H9 (cell line): ENCODE measurements around the gene PTPN7. TPM values are rescaled to one million over a fixed set of nuclear protein-coding genes. Genes with fewer than 3 reads are reported as not detected.
A peak's percentile ranks its signal among the peaks of the same experiment; 100 is the strongest.

Experiments used
- DNase-seq: peaks from one replicate; pipeline ENCODE4 v3.0.0-alpha.2; 2017
- H2AFZ ChIP-seq: one replicate; pipeline ENCODE4 v1.6.1; 2013; ENCODE audit warnings: mild to moderate bottlenecking, low read length, control low read depth, moderate library complexity
- H2AK5ac ChIP-seq: 2 replicates; pipeline ENCODE4 v1.6.1; 2013; ENCODE audit warnings: low read length, control low read depth, mixed read lengths; ENCODE audit not compliant: insufficient read length
- H2BK120ac ChIP-seq: one replicate; pipeline ENCODE4 v1.6.1; 2013; ENCODE audit warnings: low read depth, mild to moderate bottlenecking, low read length, control low read depth, inconsistent platforms; ENCODE audit not compliant: poor library complexity, severe bottlenecking
- H2BK12ac ChIP-seq: 2 replicates; pipeline ENCODE4 v1.6.1; 2013; ENCODE audit warnings: low read length, control low read depth, mixed read lengths, low read depth; ENCODE audit not compliant: insufficient read length
- H2BK15ac ChIP-seq: 2 replicates; pipeline ENCODE4 v1.6.1; 2013; ENCODE audit warnings: low read depth, low read length, control low read depth
- H2BK20ac ChIP-seq: one replicate; pipeline ENCODE4 v1.6.1; 2013; ENCODE audit warnings: low read depth, mild to moderate bottlenecking, low read length, control low read depth, inconsistent platforms; ENCODE audit not compliant: poor library complexity, severe bottlenecking
- H2BK5ac ChIP-seq: 2 replicates; pipeline ENCODE4 v1.6.1; 2013; ENCODE audit warnings: low read length, control low read depth, mixed read lengths; ENCODE audit not compliant: insufficient read length
- H3K14ac ChIP-seq: 2 replicates; pipeline ENCODE4 v1.6.1; 2013; ENCODE audit warnings: low read length, control low read depth; ENCODE audit not compliant: insufficient read depth
- H3K18ac ChIP-seq: 2 replicates; pipeline ENCODE4 v1.6.1; 2013; ENCODE audit warnings: low read depth, mild to moderate bottlenecking, mixed read lengths, low read length, control low read depth; ENCODE audit not compliant: insufficient read length
- H3K23ac ChIP-seq: 2 replicates; pipeline ENCODE4 v1.6.1; 2013; ENCODE audit warnings: low read length, control low read depth, mixed read lengths, low read depth; ENCODE audit not compliant: insufficient read length
- H3K23me2 ChIP-seq: 2 replicates; pipeline ENCODE4 v1.6.1; 2013; ENCODE audit warnings: low read depth, mild to moderate bottlenecking, mixed read lengths, low read length, control low read depth; ENCODE audit not compliant: insufficient read length, poor library complexity, severe bottlenecking
- H3K27ac ChIP-seq: 2 replicates; pipeline ENCODE4 v1.5.1; 2013; ENCODE audit warnings: low read length, control low read depth, mixed read lengths, low read depth; ENCODE audit not compliant: insufficient read length
- H3K27me3 ChIP-seq: 2 replicates; pipeline ENCODE4 v1.6.1; 2013; ENCODE audit warnings: low read length, control low read depth, inconsistent platforms; ENCODE audit not compliant: insufficient read depth
- H3K4ac ChIP-seq: 2 replicates; pipeline ENCODE4 v1.6.1; 2013; ENCODE audit warnings: low read depth, mild to moderate bottlenecking, control low read depth, inconsistent platforms, low read length, moderate library complexity
- H3K4me1 ChIP-seq: 2 replicates; pipeline ENCODE4 v1.6.1; 2013; ENCODE audit warnings: low read length, control low read depth, inconsistent platforms; ENCODE audit not compliant: insufficient read depth
- H3K4me2 ChIP-seq: 2 replicates; pipeline ENCODE4 v1.6.1; 2013; ENCODE audit warnings: low read length, control low read depth, mixed read lengths; ENCODE audit not compliant: insufficient read length, insufficient read depth
- H3K56ac ChIP-seq: 2 replicates; pipeline ENCODE4 v1.6.1; 2013; ENCODE audit warnings: low read depth, mild to moderate bottlenecking, mixed read lengths, low read length, control low read depth; ENCODE audit not compliant: insufficient read length
- H3K79me1 ChIP-seq: 2 replicates; pipeline ENCODE4 v1.6.1; 2013; ENCODE audit warnings: low read depth, mild to moderate bottlenecking, moderate library complexity, low read length, control low read depth, inconsistent platforms; ENCODE audit not compliant: insufficient read depth, poor library complexity, severe bottlenecking
- H3K79me2 ChIP-seq: 2 replicates; pipeline ENCODE4 v1.6.1; 2013; ENCODE audit warnings: low read length, control low read depth, inconsistent platforms; ENCODE audit not compliant: insufficient read depth
- H3K9ac ChIP-seq: 2 replicates; pipeline ENCODE4 v1.6.1; 2013; ENCODE audit warnings: low read length, control low read depth, mixed read lengths; ENCODE audit not compliant: insufficient read length; ENCODE audit errors: extremely low read depth
- H3K9me3 ChIP-seq: one replicate; pipeline ENCODE4 v1.6.1; 2013; ENCODE audit warnings: low read depth, low read length, inconsistent platforms; ENCODE audit not compliant: control insufficient read depth
- H3T11ph ChIP-seq: one replicate; pipeline ENCODE4 v1.6.1; 2013; ENCODE audit warnings: mild to moderate bottlenecking, low read length, control low read depth, inconsistent platforms
- H4K20me1 ChIP-seq: one replicate; pipeline ENCODE4 v1.6.1; 2013; ENCODE audit not compliant: control insufficient read depth, insufficient read length, insufficient read depth
- H4K5ac ChIP-seq: 2 replicates; pipeline ENCODE4 v1.6.1; 2013; ENCODE audit warnings: low read depth, mild to moderate bottlenecking, mixed read lengths, low read length, control low read depth; ENCODE audit not compliant: insufficient read length
- H4K8ac ChIP-seq: replicated peaks from 2 replicates; pipeline ENCODE4 v1.6.1; 2013; ENCODE audit warnings: low read length, control low read depth, mixed read lengths, low read depth; ENCODE audit not compliant: insufficient read length
- H4K91ac ChIP-seq: 2 replicates; pipeline ENCODE4 v1.6.1; 2013; ENCODE audit warnings: low read depth, mild to moderate bottlenecking, moderate library complexity, mixed read lengths, low read length, control low read depth; ENCODE audit not compliant: insufficient read length
- H3K27ac Mint-ChIP-seq, 3 experiments: 2 replicates in 2 of 3; 3 replicates in 1 of 3; pipeline ENCODE4 v1.8.0; 2020 to 2021; ENCODE audit warnings: mixed read lengths in 3 of 3, mild to moderate bottlenecking in 1 of 3, moderate library complexity in 1 of 3
- H3K27me3 Mint-ChIP-seq: 2 replicates; pipeline ENCODE4 v1.8.0; 2021; ENCODE audit warnings: low read depth, mild to moderate bottlenecking, moderate library complexity, mixed read lengths
- H3K36me3 Mint-ChIP-seq, 3 experiments: 2 replicates in 2 of 3; 3 replicates in 1 of 3; pipeline ENCODE4 v1.8.0; 2020 to 2021; ENCODE audit warnings: low read depth in 3 of 3, mixed read lengths in 3 of 3; ENCODE audit not compliant: insufficient read depth in 1 of 3
- H3K4me1 Mint-ChIP-seq, 2 experiments: 2 replicates each; pipeline ENCODE4 v1.8.0; 2020; ENCODE audit warnings: mixed read lengths in 2 of 2
- H3K4me3 Mint-ChIP-seq, 2 experiments: 2 replicates in 1 of 2; 3 replicates in 1 of 2; pipeline ENCODE4 v1.8.0; 2020 to 2021; ENCODE audit warnings: mild to moderate bottlenecking in 2 of 2, mixed read lengths in 2 of 2, moderate library complexity in 1 of 2
- H3K9me3 Mint-ChIP-seq, 2 experiments: 2 replicates in 1 of 2; 3 replicates in 1 of 2; pipeline ENCODE4 v1.8.0; 2020; ENCODE audit warnings: mild to moderate bottlenecking in 2 of 2, mixed read lengths in 2 of 2, moderate library complexity in 1 of 2
- WGBS: extraction: QIAGEN DNeasy Blood & Tissue Kit; methylation state at CpG from one replicate; pipeline ENCODE4 v1.1.7; 2013; ENCODE audit warnings: missing lambda C conversion rate, low lambda C conversion rate, mixed read lengths; ENCODE audit not compliant: insufficient read length; ENCODE audit errors: extremely low coverage; 5-methylcytosine and 5-hydroxymethylcytosine counted together
- total RNA-seq: library from RNA; stranded (reverse); gene quantifications from 2 replicates; pipeline ENCODE4 v1.2.1, GENCODE V29; 2021
- TF ChIP-seq, protein P1 (sequence below): fragments of 200-600 bp; sonication (generic); conservative IDR thresholded peaks from 3 replicates; pipeline ENCODE4 v1.8.0; 2021; ENCODE audit warnings: antibody characterized with exemption, mild to moderate bottlenecking

PTPN7 gene
- total RNA-seq, 1 experiment from 2014 or later: 0.72 TPM

DNA sequence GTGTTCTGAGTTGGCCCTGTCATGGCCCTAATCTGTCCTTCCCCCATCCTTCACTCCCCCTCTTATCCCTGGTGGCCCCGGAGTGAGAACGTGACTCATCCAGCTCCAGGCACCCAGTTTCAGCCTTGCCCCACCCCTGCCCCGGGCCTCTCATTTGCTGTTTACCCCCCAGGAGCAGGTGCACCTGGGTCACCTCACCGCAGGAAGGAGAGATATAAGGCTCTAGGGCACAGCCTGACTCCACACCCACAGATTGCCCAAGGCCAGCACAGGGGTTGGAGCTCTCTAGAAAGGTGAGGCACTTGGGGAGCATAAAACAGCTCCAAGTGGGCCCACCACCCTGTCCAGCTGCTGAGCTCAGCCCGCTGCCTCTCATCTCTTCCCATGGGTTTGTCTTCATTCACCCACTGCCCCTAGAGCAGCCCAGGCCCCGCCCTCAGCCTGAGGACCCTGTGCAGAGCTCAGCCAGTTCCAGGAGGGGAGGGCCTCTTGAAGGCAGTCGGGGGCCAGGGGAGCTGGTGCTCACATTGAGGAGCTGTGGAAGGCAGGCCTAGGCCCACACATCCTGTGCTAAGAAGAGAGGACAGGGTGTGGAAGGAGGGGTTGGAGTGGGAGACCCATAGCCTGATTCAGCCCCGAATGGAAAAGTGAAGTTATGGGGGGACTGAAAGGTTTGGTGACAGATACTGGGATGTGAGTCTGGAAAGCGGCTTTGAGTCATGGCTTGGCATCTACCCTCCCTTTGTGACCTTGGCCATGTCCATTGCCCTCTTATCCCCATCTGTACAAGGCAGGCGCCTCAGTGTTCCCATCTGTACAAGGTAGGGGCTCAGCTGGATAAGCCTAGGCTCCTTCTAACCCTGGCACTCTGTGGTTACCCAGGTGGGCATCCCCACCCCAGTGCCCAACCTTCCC, 53.8 kb downstream of the PTPN7 start:
- H2BK15ac ChIP-seq: no peak overlapping the region
- H3K23ac ChIP-seq: no peak overlapping the region
- H2AK5ac ChIP-seq: no peak overlapping the region
- peak overlapping the region; percentile 27 to 96 (median 68); a peak in 3 of 7 replicates for H3K27ac Mint-ChIP-seq
- no peaks in the 10 kb centered on the region for H3K36me3 Mint-ChIP-seq
- H2BK20ac ChIP-seq: no peak overlapping the region
- DNase-seq: no peak
- no peak overlapping the region for H3K56ac ChIP-seq
- H4K8ac ChIP-seq: no peak overlapping the region
- no peak overlapping the region for H3K4me2 ChIP-seq
- no peaks in the 10 kb centered on the region for H3K27me3 ChIP-seq
- no peak overlapping the region for H3K27ac ChIP-seq
- H3K4me1 ChIP-seq: peaks cover 2% of the 10 kb centered on the region; the same call in 1 of the 2 replicates
- H4K5ac ChIP-seq: no peak overlapping the region
- H3K27me3 Mint-ChIP-seq: peaks cover 2% of the 10 kb centered on the region; the same call in 1 of the 2 replicates
- peaks cover 44 to 57% of the 10 kb centered on the region in 2 experiments for H3K4me1 Mint-ChIP-seq
- no peak overlapping the region for H2BK120ac ChIP-seq
- WGBS: no CpG with 5 or more reads among the region's 10 CpGs
- H3T11ph ChIP-seq: no peak overlapping the region
- H3K79me2 ChIP-seq: no peaks in the 10 kb centered on the region
- no peak overlapping the region for H4K91ac ChIP-seq
- no peaks in the 10 kb centered on the region for H4K20me1 ChIP-seq
- H3K9me3 Mint-ChIP-seq: no peaks in the 10 kb centered on the region
- no peaks in the 10 kb centered on the region for H3K79me1 ChIP-seq
- no peak overlapping the region for H2BK12ac ChIP-seq
- no peak overlapping the region for H3K4ac ChIP-seq
- H3K9me3 ChIP-seq: no peaks in the 10 kb centered on the region
- H3K23me2 ChIP-seq: no peaks in the 10 kb centered on the region
- H2AFZ ChIP-seq: no peak overlapping the region
- no peak overlapping the region for H3K4me3 Mint-ChIP-seq
- H3K18ac ChIP-seq: no peak overlapping the region
- TF ChIP-seq, protein P1, sequence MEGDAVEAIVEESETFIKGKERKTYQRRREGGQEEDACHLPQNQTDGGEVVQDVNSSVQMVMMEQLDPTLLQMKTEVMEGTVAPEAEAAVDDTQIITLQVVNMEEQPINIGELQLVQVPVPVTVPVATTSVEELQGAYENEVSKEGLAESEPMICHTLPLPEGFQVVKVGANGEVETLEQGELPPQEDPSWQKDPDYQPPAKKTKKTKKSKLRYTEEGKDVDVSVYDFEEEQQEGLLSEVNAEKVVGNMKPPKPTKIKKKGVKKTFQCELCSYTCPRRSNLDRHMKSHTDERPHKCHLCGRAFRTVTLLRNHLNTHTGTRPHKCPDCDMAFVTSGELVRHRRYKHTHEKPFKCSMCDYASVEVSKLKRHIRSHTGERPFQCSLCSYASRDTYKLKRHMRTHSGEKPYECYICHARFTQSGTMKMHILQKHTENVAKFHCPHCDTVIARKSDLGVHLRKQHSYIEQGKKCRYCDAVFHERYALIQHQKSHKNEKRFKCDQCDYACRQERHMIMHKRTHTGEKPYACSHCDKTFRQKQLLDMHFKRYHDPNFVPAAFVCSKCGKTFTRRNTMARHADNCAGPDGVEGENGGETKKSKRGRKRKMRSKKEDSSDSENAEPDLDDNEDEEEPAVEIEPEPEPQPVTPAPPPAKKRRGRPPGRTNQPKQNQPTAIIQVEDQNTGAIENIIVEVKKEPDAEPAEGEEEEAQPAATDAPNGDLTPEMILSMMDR: no peak
- no peak overlapping the region for H3K9ac ChIP-seq
- no peak overlapping the region for H2BK5ac ChIP-seq
- H3K14ac ChIP-seq: peak overlapping the region; percentile 4; the same call in 1 of the 2 replicates
